Tibial nerve (tissue), 4 donors: ENCODE data around the gene GPX4.

Experiments
- CTCF ChIP-seq, 5 experiments: fragments of 200-600 bp in 3 of 5; fragments of 450-650 bp in 2 of 5; sonication (generic) in 3 of 5; IDR thresholded peaks; one replicate each; pipeline ENCODE4 v1.5.1; 2016 to 2019; ENCODE audit warnings: antibody characterized with exemption in 5 of 5, mild to moderate bottlenecking in 3 of 5, moderate library complexity in 2 of 5
- EP300 ChIP-seq, 2 donors: sonication (generic); formaldehyde crosslinking; IDR thresholded peaks; one replicate each; pipeline ENCODE4 v1.6.1; 2017; ENCODE audit warnings: antibody characterized with exemption in 2 of 2, mild to moderate bottlenecking in 1 of 2

GRCh38 chr19:1060689-1061088 lies 43.1 kb upstream of the GPX4 start:
- TF ChIP-seq CTCF (IDR thresholded peaks at IDR 0.05) (no peak), EP300 (IDR thresholded peaks at IDR 0.05) (no peak)
